Mammary epithelial cell (primary cell): Measurements from ENCODE around the gene RASGEF1C.

Experiments used
- EZH2 ChIP-seq: IDR thresholded peaks from 2 replicates; pipeline ENCODE4 v1.6.1; 2012; ENCODE audit warnings: low read length, inconsistent platforms, borderline replicate concordance
- TF ChIP-seq, protein P1 (sequence below), 2 donors: IDR thresholded peaks in 1 of 2; conservative IDR thresholded peaks in 1 of 2; 2 replicates each; pipeline ENCODE4 v1.5.1; 2011 to 2012; ENCODE audit warnings: inconsistent platforms in 2 of 2, low read length in 2 of 2, mild to moderate bottlenecking in 2 of 2, control low read depth in 1 of 2, low read depth in 1 of 2; ENCODE audit not compliant: insufficient read depth in 1 of 2; ENCODE audit errors: extremely low read depth in 1 of 2

DNA sequence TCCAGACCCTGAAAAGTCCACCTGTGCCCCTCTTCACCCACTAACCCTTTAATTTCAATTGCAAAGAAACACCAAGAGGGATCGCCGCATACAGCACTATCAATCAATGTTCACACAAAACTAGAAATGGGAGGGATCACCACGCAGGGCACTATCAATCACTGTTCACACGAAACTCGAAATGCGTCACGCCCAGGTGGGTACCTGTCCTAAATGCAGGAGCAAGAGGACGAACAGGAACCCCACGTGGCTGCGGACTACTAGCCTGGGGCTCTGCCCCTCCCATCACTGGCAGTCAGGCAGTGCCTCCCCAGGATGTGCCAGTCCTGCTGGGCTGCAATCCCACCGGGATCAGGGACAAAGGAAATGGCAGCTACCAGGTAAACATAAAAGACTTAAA is 28.2 kb downstream of the RASGEF1C start:
- TF ChIP-seq, protein P1, sequence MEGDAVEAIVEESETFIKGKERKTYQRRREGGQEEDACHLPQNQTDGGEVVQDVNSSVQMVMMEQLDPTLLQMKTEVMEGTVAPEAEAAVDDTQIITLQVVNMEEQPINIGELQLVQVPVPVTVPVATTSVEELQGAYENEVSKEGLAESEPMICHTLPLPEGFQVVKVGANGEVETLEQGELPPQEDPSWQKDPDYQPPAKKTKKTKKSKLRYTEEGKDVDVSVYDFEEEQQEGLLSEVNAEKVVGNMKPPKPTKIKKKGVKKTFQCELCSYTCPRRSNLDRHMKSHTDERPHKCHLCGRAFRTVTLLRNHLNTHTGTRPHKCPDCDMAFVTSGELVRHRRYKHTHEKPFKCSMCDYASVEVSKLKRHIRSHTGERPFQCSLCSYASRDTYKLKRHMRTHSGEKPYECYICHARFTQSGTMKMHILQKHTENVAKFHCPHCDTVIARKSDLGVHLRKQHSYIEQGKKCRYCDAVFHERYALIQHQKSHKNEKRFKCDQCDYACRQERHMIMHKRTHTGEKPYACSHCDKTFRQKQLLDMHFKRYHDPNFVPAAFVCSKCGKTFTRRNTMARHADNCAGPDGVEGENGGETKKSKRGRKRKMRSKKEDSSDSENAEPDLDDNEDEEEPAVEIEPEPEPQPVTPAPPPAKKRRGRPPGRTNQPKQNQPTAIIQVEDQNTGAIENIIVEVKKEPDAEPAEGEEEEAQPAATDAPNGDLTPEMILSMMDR (conservative IDR thresholded peaks at IDR 0.05 in 1 of 2, IDR thresholded peaks at IDR 0.05 in 1 of 2; ENCODE audit: extremely low read depth in 1 of 2, insufficient read depth in 1 of 2, low read depth in 1 of 2, low read length in 2 of 2): no peak
- TF ChIP-seq EZH2: no peak
